Measurements from ENCODE around the gene COL8A1.

- TF ChIP-seq CTCF (IDR thresholded peaks at IDR 0.05; ENCODE audit: insufficient read depth, low read depth, low read length) (no peak), EZH2 (IDR thresholded peaks at IDR 0.05; ENCODE audit: insufficient read depth, low read length) (no peak)
These were observed 185.6 kb downstream of the COL8A1 start for GRCh38 chr3:99823723-99824711.
